ENCODE measurements around the gene B3GLCT.

- TF ChIP-seq, protein P1, sequence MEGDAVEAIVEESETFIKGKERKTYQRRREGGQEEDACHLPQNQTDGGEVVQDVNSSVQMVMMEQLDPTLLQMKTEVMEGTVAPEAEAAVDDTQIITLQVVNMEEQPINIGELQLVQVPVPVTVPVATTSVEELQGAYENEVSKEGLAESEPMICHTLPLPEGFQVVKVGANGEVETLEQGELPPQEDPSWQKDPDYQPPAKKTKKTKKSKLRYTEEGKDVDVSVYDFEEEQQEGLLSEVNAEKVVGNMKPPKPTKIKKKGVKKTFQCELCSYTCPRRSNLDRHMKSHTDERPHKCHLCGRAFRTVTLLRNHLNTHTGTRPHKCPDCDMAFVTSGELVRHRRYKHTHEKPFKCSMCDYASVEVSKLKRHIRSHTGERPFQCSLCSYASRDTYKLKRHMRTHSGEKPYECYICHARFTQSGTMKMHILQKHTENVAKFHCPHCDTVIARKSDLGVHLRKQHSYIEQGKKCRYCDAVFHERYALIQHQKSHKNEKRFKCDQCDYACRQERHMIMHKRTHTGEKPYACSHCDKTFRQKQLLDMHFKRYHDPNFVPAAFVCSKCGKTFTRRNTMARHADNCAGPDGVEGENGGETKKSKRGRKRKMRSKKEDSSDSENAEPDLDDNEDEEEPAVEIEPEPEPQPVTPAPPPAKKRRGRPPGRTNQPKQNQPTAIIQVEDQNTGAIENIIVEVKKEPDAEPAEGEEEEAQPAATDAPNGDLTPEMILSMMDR (conservative IDR thresholded peaks at IDR 0.05; ENCODE audit: low read depth, low read length) = no peak
- TF ChIP-seq EZH2phosphoT487 (IDR thresholded peaks at IDR 0.05; ENCODE audit: borderline replicate concordance, low read length) = no peak
Observed at GRCh38 chr13:31264151-31264550, 64.4 kb downstream of the B3GLCT start.

Data from PC-3 (cell line).